ENCODE measurements around the gene RPS6KA5.
"Not testable (repeated sequence)": the region's sequence is repeated elsewhere in the genome, so short reads cannot be mapped to it uniquely, and the experiment has no call there.

Gene RPS6KA5

DNA sequence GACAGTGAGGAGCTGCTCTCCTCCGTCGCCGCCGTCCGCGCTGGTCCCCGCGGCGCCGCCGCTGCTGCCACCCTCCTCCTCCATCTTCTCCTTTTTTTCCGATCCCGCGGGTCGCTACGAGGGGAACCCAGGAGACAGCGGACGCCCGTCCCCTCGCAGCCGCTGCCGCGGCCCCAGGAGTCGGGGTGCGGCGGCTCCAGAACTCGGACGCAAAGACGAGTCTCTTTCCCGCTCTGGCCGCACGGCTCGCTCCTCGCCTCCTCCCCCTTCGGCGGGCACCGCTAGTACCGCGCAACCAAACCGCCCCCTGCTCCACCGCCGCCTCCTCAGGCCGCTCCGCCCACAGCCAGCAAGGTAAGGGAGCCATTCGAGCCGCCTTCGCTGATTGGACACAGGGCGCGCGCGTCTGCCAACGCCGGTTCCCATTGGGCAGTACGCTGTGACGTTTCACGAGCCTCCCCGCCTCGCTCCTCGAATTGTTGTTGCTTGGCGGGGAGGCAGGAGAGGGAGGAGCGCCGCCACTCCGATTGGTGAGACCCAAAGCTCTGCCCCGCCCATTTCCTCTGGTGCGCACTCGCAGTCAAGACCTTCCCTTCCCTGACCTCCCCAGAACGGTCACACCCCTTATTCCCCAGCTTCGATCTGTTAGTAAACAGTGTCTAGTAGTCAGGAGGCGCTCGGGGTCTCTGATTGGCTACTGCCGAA is at the start of gene RPS6KA5:
RPS6KA5 (minus strand) TSS at position 291 of the 705 bp plus-strand sequence; CDS start at position 84, 207 bp downstream.
- peak; percentile 100 for DNase-seq (ENCODE audit: low read depth in 2 of 2)

DNA sequence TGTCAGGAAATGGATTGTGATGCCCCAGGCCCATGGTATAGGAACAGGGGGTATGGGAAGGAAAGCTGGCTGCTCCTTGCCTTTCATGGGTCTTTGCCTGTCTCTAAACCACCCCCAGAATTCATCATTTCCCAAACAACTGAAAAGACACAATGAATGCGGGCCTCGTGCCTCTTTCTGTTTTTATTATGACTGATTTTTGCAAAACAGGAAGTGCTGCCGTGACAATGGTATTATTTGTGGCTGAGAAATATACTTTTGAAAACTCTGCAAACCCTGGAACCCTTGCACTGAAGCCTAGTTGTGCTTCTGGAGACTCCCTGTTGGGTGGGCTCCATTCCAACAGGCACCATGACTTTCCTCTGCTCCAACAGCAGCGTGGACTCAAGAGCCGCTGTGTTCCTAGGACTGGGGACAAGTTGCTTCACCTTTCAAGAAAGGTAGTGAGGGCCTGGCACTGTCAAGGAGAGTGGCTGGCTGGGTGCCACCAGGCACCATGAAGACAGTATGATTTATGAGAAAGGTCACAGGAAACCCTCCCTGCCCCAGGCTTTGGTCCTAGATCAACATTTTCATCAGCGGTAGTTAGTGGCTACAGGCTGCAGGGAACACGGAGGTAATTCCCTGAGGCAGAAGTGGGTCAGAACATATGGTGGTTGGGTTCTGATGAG is 48.6 kb upstream of the RPS6KA5 start:
- no peak for DNase-seq (ENCODE audit: low read depth in 2 of 2)

DNA sequence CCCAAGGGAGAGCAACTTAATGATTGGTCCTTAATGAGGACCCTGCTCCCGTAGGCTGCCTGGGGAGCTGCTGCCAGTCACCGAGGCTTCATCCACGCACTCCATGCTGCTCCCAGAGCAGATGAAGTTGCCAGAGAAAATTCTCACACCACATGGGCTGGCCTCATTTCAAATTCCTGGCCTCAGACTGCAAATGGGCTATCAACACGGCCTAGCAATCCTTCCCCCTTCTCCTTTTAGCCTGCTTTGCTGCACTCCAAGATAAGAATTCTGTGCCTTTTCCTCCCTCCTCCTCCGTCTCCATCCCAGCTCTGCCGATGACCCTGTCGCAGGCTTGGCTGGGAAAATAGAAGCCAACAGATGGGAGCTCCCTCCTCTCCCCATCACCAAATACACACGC is 42.7 kb upstream of the RPS6KA5 start:
- no peak for DNase-seq (ENCODE audit: low read depth in 2 of 2)

DNA sequence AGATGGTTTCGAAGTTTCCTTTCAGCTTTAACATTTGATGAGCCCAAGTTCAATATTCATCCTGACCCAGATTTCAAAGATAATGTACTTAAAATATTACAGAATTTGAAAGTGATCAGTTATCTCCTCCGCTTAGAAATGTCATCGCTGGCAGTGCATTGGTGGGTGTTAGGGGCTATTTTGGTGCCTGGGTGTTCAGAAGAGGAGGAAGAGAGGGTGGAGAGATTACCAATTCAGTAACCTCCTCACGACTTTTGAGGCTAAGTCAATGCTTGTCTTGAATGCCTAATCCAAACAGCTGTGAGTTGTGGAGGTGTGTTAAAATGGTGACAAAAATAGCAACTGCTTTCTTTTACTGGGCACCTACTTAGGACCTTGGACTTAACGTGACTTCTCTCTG is 39.7 kb upstream of the RPS6KA5 start:
- DNase-seq (ENCODE audit: low read depth in 2 of 2), result no peak

DNA sequence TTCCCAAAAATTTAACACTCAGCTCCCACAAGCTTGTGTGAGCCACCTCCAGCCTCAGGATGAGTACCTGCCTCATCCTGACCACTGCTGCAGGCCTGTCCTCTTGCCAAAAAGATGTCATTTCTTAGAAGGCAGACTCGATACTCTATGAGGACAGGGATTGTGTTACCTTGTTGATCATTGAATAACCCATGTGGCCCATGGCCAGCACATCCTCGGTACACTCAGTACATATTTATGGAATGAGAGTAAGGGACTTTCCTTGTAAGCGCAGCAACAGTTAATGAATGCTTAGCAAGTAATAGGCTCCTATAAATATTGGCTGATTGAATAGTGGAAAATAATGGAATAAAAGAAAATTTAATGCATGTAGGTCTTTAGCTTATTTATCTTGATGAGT is 38.1 kb upstream of the RPS6KA5 start:
- no peak for DNase-seq (ENCODE audit: low read depth in 2 of 2)

DNA sequence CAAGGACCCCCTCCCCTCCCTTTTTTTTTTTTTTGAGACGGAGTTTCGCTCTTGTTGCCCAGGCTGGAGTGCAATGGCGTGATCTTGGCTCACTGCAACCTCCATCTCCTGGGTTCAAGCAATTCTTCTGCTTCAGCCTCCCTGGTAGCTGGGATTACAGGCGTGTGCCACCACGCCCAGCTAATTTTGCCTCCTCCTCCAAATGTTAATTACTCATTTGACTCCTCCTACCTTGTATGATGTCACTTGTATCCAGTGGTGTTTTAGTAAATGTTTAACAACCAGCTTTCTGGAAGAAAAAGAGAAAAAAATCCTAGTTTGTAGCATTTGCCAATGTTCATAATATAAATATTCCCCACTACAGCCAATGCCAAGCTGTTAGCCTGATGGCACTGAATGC is 37.2 kb upstream of the RPS6KA5 start:
- not testable (repeated sequence) for DNase-seq (ENCODE audit: low read depth in 2 of 2)

DNA sequence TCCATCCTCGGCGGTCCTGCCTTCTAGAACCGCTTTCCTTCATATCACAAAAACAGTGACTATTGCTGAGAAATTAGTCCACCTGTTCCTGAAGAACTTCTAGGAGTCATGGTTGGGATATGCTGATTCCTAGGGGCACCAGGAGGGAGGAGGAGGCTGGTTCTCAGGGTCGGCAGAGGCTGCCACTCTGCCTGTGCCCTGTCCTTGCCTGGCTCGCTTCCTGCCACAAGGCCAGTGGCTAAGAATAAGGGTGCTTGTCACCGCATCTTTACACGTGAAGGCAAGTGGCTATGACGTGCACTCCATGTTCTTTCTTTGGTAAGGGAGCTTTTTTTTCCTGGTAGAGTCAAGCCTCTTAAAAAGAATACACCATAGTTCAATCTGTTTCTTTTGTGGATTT is 34.7 kb upstream of the RPS6KA5 start:
- DNase-seq (ENCODE audit: low read depth in 2 of 2), result no peak

DNA sequence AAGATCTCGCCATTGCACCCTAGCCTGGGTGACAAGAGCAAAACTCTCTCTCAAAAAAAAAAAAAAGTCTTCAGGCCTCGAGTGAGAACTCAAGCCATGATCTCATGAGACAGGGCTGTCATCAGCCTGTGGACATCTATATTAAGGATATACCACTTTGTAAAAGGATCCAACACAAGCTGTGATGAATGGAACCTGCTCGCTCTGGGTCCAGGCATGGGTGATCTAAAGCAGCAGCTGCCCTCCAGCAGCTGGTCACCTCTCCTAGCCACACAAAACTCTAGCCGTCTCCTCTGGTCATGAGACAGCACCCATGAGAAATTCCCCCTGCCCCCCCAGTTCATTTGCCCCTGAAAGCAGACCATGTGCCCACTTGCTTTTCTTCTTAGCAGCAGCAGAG is 34.3 kb upstream of the RPS6KA5 start:
- no peak for DNase-seq (ENCODE audit: low read depth in 2 of 2)

DNA sequence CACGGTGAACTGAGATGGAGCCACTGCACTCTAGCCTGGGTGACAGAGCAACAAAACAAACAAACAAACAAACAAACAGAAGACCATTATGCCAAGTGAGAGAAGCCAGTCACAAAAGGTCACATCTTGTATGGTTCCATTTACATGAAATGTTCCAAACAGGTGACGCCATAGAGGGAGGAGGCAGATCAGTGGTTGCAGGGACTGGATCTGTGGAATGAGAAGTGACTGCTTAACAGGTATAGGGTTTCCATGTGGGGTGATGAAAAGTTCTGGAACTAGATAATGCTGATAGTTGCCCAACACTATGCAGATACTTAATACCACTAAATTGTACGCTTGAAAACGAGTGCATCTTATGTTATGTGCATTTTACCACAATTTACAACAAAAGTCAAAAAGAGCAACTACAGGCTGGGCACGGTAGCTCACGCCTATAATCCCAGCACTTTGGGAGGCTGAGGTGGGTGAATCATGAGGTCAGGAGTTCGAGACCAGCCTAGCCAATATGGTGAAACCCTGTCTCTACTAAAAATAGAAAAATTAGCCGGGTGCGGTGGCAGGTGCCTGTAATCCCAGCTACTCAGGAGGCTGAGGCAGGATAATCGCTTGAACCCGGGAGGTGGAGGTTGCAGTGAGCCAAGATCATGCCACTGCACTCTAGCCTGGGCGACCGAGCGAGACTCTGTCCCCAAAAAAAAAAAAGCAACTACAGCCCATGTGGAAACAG is 33.5 kb upstream of the RPS6KA5 start:
- not testable (repeated sequence) for DNase-seq (ENCODE audit: low read depth in 2 of 2)

DNA sequence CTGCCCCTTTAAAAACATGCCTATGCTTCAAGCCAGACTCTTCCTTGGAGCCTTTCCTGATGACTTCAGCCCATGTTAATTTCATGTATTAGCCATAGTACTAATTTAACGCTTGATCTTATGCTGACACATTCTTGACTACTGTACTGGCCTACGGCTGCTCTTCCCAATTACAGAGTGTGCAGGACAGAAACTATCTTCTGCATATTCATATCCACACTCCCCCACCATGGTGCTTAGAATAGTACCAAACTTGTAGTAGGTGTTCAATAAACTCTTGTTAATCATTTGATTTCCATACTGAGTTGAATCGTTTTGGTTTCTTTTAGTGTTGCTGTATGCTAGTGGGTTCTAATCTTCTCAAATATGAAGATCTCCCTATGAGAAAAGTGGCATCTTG is 31.6 kb upstream of the RPS6KA5 start:
- no peak for DNase-seq (ENCODE audit: low read depth in 2 of 2)

DNA sequence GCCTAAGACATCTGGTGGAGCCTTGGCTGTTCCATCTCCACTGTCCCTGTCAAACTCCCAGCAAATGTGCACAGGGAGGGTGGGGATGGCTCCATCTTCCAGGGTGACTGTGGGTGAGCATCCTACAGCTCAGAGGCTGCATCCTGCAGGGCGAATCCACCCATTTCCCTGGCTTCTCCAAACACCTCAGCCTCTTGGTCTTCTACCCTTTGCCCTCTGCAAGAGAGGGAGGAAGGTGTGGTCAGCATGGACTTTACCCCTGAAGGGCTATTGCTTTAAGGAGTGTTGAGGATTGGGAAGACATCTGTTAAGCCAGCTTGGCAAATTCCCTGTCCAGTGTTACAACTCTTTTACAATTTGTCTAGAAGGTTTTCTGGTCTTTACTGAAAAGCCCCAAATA is 30.3 kb upstream of the RPS6KA5 start:
- no peak for DNase-seq (ENCODE audit: low read depth in 2 of 2)

DNA sequence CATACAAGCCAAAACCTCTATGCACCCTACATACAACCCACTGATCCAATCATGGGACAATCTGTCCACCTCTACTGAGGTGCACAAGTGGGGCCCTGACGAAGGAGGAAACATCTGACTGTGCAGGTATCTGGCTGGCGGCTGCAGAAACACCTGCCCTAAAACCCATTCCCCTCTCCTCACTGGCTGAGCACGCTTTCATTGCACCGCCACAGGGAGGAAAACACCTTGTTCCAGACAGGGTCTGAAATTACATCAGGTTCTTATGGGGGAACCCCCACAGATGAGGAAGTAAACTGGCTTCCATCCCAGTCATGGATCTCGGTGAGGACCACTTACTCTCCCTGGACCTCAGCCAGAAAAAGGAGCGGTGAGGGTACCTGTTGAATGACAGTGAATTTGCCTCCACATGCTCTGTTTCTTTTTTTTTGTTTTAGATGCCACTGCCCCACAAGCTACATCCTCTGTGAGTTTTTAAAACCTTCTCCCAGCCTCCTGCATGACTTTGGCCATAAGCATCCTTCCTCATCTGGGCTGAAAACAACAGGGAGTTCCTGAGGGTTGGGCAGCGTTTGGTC is 29.6 kb upstream of the RPS6KA5 start:
- DNase-seq (ENCODE audit: low read depth in 2 of 2), result no peak

DNA sequence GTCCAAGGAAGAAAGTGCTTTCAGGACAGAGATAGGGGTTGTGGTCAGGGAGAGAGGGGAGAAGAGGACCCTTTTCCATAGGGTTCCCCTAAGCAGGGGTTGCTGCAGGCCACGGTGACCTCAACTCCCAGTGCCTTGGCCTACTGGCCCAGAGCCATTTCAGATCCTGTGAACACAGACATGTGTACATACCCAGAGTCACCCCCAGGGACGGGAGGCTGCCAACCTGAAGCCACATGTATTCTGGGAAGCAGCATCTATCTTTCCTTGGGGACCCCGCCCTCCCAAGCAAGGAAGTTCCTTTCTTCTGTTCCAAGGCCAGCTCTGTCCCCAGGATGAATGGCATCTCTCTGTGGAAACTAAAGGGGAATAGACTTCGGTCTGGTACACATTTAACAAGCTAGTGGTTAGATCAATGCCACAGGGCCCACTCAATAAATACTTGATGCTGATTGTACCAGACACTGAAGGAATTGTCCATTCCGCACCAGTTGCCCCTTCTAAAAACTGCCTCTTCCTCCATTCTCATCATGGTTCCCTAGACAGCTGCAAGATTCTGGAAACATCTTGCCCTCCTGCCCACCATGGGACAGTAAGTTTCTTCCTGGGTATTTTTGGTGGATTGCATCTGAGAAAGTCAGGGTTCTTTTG is 28.3 kb upstream of the RPS6KA5 start:
- DNase-seq (ENCODE audit: low read depth in 2 of 2), result no peak

DNA sequence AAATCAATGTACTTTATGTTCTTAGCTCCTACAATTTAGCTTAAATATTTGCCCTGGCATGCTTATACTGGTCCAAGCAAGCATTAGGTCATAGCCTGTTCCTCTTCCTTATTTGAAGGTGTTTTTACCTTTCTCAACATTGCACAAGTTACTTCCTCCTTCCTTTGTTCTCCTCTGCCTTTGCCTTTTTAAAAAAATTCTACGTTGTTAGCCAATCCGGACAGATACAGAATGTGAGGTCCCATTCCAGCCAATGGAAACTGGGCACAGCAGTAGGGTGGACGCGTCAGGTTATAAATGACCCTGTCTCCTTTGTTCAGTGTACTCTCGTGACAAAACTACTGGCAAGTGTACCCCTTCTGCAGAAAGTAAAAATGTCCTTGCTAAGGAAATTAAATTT is 27.0 kb upstream of the RPS6KA5 start:
- not testable (repeated sequence) for DNase-seq (ENCODE audit: low read depth in 2 of 2)

DNA sequence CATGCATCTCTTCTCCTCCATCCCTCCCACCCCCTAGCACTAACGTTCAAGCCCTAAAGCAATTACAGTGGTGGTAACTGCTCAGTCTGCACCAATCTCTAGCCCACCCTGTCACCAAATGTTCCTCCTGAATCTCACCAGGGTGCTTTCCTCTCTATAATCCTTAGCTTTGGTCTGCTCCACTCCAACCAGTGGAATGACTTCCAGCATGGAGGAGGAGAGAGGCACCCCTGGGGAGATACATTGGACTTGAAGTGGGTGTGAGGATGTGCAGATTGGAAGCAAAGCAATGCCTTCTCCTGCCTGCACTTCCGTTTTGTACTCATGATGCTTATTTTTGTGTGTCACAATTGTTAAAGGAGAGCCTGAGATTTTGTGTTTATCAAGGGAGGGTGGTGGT is 24.1 kb upstream of the RPS6KA5 start:
- DNase-seq (ENCODE audit: low read depth in 2 of 2), result no peak

DNA sequence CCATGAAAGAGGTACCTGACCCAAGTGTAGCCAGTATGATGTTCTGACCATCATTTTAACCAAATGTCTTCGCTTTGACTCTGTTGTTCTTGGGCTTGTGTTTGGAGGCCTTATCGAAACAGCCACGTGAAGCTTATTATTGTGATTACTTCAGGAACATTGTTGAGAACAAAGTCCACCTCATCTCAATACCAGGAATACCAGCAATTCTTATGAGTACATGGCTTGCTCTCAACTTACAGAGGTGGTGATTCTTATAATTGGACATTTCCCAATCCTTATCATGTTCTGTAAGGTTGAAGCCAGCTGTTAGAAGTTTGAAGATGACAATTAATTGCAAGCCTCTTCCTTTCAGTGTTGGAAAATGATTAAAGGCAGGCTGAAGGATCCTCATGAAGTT is 21.8 kb upstream of the RPS6KA5 start:
- DNase-seq (ENCODE audit: low read depth in 2 of 2), result no peak

DNA sequence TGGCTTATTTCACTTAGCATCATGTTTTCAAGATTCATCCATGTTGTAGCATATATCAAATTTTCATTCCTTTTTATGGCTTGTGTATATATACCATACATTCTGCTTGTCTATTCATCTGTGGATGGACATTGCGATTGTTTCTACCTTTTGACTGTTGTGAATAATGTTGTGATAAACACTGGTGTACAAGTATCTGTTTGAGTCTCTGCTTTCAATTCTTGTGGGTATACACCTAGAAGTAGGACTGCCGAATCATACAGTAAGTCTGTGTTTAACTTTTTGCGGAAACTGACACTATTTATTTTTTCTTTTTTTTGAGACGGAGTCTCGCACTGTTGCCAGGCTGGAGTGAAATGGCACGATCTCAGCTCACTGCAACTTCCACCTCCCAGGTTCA is 19.6 kb upstream of the RPS6KA5 start:
- DNase-seq (ENCODE audit: low read depth in 2 of 2), result no peak

DNA sequence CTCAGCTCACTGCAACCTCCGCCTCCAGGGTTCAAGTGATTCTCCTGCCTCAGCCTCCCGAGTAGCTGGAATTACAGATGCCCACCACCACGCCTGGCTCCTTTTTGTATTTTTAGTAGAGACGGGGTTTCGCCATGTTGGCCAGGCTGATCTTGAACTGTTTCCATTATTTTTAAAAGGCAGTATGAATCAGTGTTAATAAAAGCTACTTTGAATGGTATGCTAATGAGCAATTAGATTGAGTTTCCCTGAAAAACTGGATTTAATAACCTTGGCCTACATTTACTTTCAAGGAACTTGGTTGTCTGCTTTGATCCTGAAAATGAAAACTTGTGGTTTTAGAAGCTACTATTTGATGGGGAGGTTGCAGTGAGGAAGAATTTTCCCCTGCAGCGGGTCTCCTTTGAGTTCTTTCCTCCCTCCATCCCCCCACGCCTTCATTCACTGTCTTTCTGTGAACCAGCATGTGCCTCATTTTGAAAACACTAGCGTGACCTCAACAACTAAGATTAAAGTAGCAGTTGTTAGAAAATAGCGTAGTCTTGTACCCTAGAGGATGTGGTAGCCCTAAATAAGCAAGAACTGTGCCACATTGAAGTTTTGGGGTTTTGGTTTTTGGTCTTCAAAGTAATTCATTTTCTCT is 17.8 kb upstream of the RPS6KA5 start:
- peak; percentile 32 to 50 for DNase-seq (ENCODE audit: low read depth in 2 of 2)

DNA sequence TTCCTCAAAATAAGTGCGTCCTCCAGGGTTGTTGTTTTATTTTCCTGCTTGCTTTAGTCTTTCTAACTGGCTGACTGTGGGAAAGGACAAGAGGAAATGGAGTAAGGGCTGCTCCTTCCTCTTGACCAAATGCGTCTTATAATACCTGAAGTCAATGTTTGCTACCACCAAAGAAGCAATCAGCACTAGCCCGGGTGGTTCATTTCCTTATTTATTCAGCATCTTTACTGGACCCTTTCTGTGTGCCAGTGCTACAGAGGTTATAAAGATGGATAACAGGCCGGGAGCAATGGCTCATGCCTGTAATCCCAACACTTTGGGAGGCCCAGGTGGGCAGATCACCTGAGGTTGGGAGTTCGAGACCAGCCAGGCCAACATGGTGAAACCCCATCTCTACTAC is 15.1 kb upstream of the RPS6KA5 start:
- DNase-seq (ENCODE audit: low read depth in 2 of 2), result no peak

DNA sequence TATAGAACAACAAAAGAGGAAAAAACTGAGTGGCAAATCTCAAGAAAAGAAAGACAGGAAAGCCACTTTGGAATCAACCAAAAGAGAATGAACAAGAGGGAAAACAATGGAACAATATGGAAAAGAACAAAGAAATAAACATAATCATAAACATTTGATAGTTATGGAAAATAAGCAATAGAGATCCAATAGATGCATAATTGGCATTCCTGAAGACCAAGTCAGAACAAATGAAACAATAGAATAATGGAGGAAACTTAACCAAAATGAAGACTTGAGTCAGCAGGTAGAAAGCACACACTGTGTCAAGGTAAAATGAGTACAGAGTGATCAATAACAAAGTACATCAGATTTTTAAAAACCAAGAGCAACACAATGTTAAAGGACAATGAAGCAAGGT is 10.1 kb upstream of the RPS6KA5 start:
- no peak for DNase-seq (ENCODE audit: low read depth in 2 of 2)

DNA sequence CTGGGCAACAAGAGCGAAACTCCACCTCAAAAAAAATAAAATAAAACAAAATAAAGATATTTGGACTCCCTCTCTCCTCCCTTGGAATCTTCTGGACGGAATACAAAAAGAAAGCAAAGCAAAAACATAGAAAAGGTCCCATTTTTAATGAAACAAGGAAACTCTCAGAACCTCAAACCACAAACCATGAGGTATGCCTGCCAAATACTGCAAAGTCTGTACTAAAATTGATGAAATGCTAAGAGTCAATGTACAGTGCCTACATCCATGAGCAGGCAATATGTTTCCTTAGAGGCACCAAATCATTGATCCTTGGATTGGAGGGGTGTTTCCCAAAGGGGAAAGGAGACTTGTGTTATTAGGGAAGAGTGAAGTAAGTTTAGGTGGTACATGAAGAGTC is 8.2 kb upstream of the RPS6KA5 start:
- no peak for DNase-seq (ENCODE audit: low read depth in 2 of 2)

DNA sequence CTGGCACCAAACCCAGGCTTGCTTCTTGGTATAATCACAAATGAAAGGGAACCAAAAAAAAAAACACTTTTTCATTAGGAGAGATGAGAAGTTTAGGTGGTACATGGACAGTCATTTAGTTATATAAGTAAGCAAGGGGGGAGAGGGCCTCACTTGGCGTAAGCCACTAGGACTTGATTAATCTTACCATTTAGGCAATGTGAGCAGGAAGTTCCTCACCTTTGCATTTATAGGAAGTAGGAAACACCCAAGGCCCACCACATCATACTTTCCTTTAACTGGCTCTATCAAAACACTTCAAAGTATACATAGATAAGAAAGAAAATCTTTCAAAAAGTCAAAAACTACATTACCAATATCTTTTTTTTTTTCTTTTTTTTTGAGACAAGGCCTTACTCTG is 6.7 kb upstream of the RPS6KA5 start:
- DNase-seq (ENCODE audit: low read depth in 2 of 2), result peak in 1 of 2 donors; percentile 22

Measured in stimulated activated CD8-positive, alpha-beta memory T cell treated with anti-CD3 and anti-CD28 coated beads, Interleukin-7, amount 100 ng/mL, for 4 hours (primary cell).